GM18526 (cell line): ENCODE data around the gene MGAT5B.

Experiments
- POLR2A ChIP-seq: IDR thresholded peaks from 3 replicates; pipeline ENCODE4 v1.6.1; 2011; ENCODE audit not compliant: insufficient read length; ENCODE audit errors: extremely low read depth

Gene MGAT5B

GRCh38 chr17:76953066-76953465, 84.9 kb downstream of the MGAT5B start:
- no peak for TF ChIP-seq POLR2A

DNA sequence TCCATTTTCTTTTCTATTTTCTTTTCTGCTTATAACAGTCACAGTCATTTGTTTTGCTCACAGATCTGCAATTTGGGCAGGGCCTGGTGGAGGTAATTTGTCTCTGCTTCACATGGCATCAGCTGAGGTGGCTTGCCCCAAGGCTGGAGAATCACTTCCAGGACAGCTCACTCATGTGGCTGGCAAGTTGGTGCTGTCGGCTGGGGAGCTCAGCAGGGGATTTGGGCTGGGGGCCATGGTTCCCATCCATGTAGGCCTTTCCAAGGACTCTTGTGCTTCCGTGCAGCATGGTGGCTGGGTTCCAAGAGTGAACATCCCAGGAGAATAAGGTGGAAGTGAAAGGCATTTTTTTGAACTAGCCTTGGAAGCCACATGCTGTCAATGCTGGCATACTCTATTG, 85.7 kb downstream of the MGAT5B start:
- TF ChIP-seq POLR2A, result no peak

- TF ChIP-seq POLR2A, result no peak
Measured at GRCh38 chr17:76955191-76955590, 87.0 kb downstream of the MGAT5B start.

- TF ChIP-seq POLR2A, result no peak
Measured at GRCh38 chr17:76956846-76957540, 88.8 kb downstream of the MGAT5B start.

- TF ChIP-seq POLR2A, result no peak
Measured at GRCh38 chr17:76957678-76958464, 89.7 kb downstream of the MGAT5B start.

DNA sequence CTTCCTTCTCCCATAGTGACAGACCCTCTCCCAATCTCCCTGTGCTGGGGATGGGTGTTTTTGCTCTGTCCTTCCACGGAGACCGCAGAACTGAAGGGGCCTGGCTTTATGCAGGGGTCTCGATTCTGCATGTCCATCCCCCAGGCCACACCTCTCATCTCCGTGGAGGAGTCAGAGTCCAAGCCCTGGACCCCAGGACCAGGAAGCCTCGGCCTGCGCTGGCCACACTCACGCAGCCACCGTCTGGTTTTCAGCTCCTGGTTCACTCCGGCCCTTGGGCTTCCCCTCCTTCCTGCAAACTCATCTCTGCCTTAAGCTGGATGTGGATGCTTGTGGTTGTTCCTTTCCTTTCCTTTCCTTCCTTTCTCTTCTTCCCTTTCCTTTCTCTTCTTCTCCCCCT, 90.8 kb downstream of the MGAT5B start:
- TF ChIP-seq POLR2A, result no peak

DNA sequence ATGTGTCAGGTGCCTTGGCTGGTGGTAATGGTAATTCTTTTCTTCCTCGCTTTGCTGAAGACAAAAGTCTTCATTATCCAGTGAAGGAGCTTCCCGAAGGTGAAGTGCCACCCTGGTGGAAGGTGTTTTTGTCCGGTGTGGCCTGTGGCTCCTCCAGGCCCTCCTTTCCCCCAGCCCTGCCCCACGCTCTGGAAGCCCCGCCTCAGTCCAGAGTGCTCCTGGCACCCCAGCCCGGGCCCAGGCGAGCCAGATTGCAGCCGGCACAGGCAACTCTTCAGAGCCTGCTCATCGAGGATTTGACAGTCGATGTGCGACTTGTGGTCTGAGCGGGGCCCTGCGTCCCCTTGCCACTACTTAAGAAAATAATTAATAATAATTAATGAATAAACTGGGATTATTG, 93.7 kb downstream of the MGAT5B start:
- no peak for TF ChIP-seq POLR2A

DNA sequence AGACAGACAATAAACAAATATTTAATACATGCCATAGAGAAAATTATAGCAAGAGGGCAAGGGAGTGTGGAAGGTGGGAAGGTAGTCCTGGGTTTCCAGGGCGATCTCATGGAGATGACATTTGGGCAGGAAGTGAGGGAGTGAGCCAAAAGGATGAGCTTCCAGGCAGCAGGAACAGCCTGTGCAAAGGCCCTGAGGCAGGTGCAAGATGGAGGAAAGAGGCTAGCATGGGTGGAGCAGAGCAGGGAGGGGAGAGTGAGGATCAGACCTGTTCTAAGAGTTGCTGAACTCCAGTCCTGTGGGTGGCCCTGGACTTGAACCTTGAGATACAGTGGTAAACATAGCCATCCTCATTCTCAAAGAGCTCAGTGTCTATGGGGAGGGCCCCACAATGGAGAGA, 94.7 kb downstream of the MGAT5B start:
- TF ChIP-seq POLR2A, result no peak

- no peak for TF ChIP-seq POLR2A
Measured at GRCh38 chr17:76966016-76966415, 97.8 kb downstream of the MGAT5B start.

GRCh38 chr17:76966486-76967181, 98.4 kb downstream of the MGAT5B start:
- TF ChIP-seq POLR2A, result no peak

- TF ChIP-seq POLR2A, result no peak
Measured at GRCh38 chr17:76967762-76968161, 99.6 kb downstream of the MGAT5B start.

DNA sequence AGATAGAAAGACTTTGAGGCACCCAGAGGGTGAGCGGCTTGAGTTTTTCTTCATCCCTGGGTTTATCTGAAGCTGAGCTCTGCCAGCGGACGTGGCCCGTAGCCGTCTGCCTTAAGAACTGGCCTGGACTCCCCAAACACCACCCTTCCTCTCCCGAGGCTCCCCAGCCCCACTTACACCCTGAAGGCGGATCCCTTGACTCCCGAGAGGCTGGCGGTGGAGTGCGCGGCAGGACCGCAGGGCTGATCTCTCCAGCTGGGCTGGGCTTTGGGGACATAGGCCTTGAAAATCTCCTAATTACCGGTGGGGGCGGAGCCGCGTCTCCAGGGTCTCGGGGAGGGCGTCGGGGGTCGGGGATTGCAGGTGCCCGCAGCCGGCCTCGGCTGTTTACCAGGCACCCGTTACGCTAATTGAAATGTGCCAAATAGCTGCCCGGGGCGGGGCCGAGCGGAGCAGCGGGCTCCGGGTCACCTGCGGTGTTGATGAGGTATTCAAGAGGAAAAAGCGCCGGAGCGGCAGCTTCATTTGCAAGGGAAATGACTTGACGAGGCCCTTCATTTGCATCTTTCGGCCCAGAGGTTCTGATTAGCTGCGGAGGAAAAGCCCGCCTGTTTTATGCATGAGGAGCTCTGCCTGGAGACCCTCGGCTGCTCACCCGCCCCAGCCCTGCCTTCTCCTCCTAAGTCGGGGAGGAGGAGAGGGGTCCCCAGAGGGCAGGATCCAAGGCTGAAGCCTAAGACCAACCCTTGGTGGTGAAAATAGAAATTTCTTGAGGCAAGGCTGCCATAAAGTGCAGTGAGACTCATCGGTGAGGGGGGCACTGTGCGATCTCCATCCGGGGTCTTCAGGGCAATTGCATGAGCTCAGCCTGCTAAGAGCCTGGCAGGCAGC, 100.7 kb downstream of the MGAT5B start:
- TF ChIP-seq POLR2A, result no peak

GRCh38 chr17:76969598-76970172, 101.5 kb downstream of the MGAT5B start:
- TF ChIP-seq POLR2A, result no peak

DNA sequence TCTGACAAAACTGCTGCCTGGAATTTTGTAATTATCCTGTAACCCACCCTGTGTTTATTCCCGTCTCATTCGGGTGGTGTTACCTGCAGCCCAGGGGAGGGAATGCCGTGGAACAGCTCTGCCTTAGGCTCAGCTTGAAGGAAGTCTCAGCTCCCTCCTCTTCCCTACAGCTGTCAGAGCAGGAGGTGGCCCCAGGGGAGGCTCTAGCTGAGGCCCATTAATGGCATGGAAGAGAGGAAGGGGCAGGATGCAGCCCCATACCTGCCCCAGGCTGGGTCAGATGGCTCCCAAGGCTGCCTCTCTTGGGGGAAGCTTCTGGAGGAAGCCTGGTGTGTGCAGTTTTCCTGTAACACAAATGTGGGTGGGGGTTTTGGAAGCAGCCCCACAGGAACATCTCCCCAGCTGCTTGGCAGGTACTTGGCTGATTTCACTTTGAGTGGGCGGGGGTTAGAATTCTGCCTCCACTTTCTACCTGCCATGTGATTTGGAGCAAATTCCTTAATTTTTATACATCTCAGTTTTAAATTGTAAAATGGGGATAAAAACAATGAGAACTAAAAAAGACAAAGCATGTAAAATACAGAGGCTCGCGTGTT, 103.9 kb downstream of the MGAT5B start:
- no peak for TF ChIP-seq POLR2A
